SK-N-SH (cell line): ENCODE measurements around the gene R3HDM1.

Experiments used
- CTCF ChIP-seq: fragments of 200-600 bp; sonication (generic); IDR thresholded peaks from 2 replicates; pipeline ENCODE4 v1.6.1; 2017; ENCODE audit warnings: antibody characterized with exemption, mild to moderate bottlenecking, moderate library complexity
- ELF1 ChIP-seq: IDR thresholded peaks from 2 replicates; pipeline ENCODE4 v1.4.0; 2012
- EP300 ChIP-seq, 2 experiments: IDR thresholded peaks; 2 replicates each; pipeline versions ENCODE4 v1.4.0 to v1.6.1; 2012; ENCODE audit warnings: borderline replicate concordance in 1 of 2, low read depth in 1 of 2, low read length in 1 of 2
- FOXM1 ChIP-seq: IDR thresholded peaks from 2 replicates; pipeline ENCODE4 v1.4.0; 2012; ENCODE audit warnings: low read depth, mild to moderate bottlenecking
- NRF1 ChIP-seq: IDR thresholded peaks from 2 replicates; pipeline ENCODE4 v1.6.1; 2012; ENCODE audit warnings: low read depth, mild to moderate bottlenecking, low read length
- POLR2AphosphoS5 ChIP-seq: IDR thresholded peaks from 2 replicates; pipeline ENCODE4 v1.6.1; 2012; ENCODE audit warnings: low read depth, low read length
- TAF1 ChIP-seq: IDR thresholded peaks from 2 replicates; pipeline ENCODE4 v1.6.1; 2012; ENCODE audit warnings: low read depth, mild to moderate bottlenecking, low read length, moderate library complexity, borderline replicate concordance
- TCF12 ChIP-seq: IDR thresholded peaks from 2 replicates; pipeline ENCODE4 v1.4.0; 2012
- USF1 ChIP-seq: IDR thresholded peaks from 2 replicates; pipeline ENCODE4 v1.4.0; 2012; ENCODE audit warnings: low read depth, borderline replicate concordance
- YY1 ChIP-seq: IDR thresholded peaks from 2 replicates; pipeline ENCODE4 v1.4.0; 2012; ENCODE audit warnings: low read depth, mild to moderate bottlenecking
- TF ChIP-seq, protein P1 (sequence below): fragments of 150-350 bp; IDR thresholded peaks from 2 replicates; pipeline ENCODE4 v1.6.1; 2017; ENCODE audit warnings: antibody characterized with exemption, low read length, low read depth, borderline replicate concordance
- TF ChIP-seq, protein P2 (sequence below): IDR thresholded peaks from 2 replicates; pipeline ENCODE4 v1.4.0; 2012; ENCODE audit warnings: low read depth, borderline replicate concordance

GRCh38 chr2:135689679-135690078 is 158.4 kb downstream of the R3HDM1 start:
- TF ChIP-seq, protein P1, sequence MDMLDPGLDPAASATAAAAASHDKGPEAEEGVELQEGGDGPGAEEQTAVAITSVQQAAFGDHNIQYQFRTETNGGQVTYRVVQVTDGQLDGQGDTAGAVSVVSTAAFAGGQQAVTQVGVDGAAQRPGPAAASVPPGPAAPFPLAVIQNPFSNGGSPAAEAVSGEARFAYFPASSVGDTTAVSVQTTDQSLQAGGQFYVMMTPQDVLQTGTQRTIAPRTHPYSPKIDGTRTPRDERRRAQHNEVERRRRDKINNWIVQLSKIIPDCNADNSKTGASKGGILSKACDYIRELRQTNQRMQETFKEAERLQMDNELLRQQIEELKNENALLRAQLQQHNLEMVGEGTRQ, result no peak
- TF ChIP-seq CTCF (no peak), POLR2AphosphoS5 (no peak), EP300 (IDR thresholded peaks at IDR 0.05; ENCODE audit: borderline replicate concordance in 1 of 2, low read depth in 1 of 2, low read length in 1 of 2) (no peak), FOXM1 (no peak), USF1 (no peak), ELF1 (no peak), TCF12 (no peak), YY1 (no peak), TAF1 (no peak), NRF1 (no peak)
- TF ChIP-seq, protein P2, sequence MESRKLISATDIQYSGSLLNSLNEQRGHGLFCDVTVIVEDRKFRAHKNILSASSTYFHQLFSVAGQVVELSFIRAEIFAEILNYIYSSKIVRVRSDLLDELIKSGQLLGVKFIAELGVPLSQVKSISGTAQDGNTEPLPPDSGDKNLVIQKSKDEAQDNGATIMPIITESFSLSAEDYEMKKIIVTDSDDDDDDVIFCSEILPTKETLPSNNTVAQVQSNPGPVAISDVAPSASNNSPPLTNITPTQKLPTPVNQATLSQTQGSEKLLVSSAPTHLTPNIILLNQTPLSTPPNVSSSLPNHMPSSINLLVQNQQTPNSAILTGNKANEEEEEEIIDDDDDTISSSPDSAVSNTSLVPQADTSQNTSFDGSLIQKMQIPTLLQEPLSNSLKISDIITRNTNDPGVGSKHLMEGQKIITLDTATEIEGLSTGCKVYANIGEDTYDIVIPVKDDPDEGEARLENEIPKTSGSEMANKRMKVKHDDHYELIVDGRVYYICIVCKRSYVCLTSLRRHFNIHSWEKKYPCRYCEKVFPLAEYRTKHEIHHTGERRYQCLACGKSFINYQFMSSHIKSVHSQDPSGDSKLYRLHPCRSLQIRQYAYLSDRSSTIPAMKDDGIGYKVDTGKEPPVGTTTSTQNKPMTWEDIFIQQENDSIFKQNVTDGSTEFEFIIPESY, result no peak
